Neutrophil (primary cell): ENCODE results near the gene EPRS1.

Source experiments
- H3K27ac ChIP-seq: fragments of 200-600 bp; sonication (generic); 2 replicates; pipeline ENCODE4 v1.5.1; 2016; ENCODE audit warnings: mild to moderate bottlenecking, moderate library complexity
- H3K27me3 ChIP-seq: fragments of 200-600 bp; sonication (generic); 2 replicates; pipeline ENCODE4 v1.6.0; 2016; ENCODE audit warnings: mild to moderate bottlenecking
- H3K36me3 ChIP-seq: fragments of 200-600 bp; sonication (generic); 2 replicates; pipeline ENCODE4 v1.5.1; 2017
- H3K4me1 ChIP-seq, 2 experiments: fragments of 200-600 bp in 1 of 2; sonication (generic) in 1 of 2; 1 replicate in 1 of 2; 2 replicates in 1 of 2; pipeline versions ENCODE4 v1.5.1 to v1.6.1; 2013 to 2016; ENCODE audit warnings: low read depth in 1 of 2, low read length in 1 of 2, mild to moderate bottlenecking in 1 of 2, moderate library complexity in 1 of 2; ENCODE audit not compliant: control insufficient read depth in 1 of 2, insufficient read depth in 1 of 2
- H3K4me3 ChIP-seq, 2 experiments: fragments of 200-600 bp in 1 of 2; sonication (generic) in 1 of 2; 1 replicate in 1 of 2; 2 replicates in 1 of 2; pipeline ENCODE4 v1.5.1; 2013 to 2016; ENCODE audit warnings: low read depth in 1 of 2, low read length in 1 of 2, mild to moderate bottlenecking in 1 of 2, moderate library complexity in 1 of 2
- H3K9me3 ChIP-seq: fragments of 200-600 bp; sonication (generic); 2 replicates; pipeline ENCODE4 v1.5.1; 2016
- TF ChIP-seq, protein P1 (sequence below): fragments of 200-600 bp; sonication (generic); IDR thresholded peaks from 2 replicates; pipeline ENCODE4 v1.5.1; 2016; ENCODE audit warnings: antibody characterized with exemption

Gene EPRS1

DNA sequence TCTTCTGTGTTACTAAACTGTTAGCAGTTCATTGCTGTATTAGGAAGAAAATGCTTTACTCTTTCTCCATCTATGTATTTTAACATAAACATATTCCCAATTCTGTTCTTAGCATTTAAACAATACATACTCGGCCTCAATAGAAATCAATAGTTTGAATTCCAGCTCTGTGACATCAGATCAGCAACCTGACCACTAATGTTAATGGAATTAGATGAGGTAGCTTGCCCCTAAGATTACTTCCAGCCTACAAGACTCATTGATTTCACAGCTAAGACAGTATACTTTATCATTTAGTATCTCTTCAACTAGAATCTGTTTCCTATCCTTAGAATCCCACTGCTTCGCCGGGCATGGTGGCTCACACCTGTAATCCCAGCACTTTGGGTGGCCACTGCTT lies 38.9 kb downstream of the EPRS1 start:
- H3K4me3 ChIP-seq: no peak overlapping the region
- no peak overlapping the region for H3K27ac ChIP-seq
- H3K36me3 ChIP-seq: peaks cover 75% of the 10 kb centered on the region

DNA sequence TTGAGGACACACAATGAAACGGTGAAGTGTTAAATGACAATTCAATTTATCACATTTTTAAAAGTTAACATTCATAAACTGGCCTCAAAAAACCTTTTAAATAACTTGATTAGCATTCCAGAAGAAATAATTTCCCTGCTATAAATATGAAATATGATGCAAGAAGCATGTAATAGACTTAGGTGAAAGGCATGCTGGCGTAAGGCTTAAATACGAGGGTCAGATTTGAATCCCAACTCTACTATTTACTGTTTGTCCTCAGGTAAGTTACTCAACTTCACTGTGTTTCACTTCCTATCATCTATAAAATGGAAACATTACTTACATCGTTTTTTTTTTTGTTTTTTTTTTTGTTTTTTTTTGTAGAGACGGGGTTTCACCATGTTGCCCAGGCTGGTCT lies 40.8 kb downstream of the EPRS1 start:
- H3K36me3 ChIP-seq: peaks cover 87% of the 10 kb centered on the region
- TF ChIP-seq, protein P1, sequence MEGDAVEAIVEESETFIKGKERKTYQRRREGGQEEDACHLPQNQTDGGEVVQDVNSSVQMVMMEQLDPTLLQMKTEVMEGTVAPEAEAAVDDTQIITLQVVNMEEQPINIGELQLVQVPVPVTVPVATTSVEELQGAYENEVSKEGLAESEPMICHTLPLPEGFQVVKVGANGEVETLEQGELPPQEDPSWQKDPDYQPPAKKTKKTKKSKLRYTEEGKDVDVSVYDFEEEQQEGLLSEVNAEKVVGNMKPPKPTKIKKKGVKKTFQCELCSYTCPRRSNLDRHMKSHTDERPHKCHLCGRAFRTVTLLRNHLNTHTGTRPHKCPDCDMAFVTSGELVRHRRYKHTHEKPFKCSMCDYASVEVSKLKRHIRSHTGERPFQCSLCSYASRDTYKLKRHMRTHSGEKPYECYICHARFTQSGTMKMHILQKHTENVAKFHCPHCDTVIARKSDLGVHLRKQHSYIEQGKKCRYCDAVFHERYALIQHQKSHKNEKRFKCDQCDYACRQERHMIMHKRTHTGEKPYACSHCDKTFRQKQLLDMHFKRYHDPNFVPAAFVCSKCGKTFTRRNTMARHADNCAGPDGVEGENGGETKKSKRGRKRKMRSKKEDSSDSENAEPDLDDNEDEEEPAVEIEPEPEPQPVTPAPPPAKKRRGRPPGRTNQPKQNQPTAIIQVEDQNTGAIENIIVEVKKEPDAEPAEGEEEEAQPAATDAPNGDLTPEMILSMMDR: no peak

More for the DNA sequence above, 38.9 kb downstream of the EPRS1 start:
- Histone ChIP-seq H3K27me3 (no peaks in the 10 kb centered on the region), H3K4me1 (no peaks in the 10 kb centered on the region), H3K9me3 (no peaks in the 10 kb centered on the region)
- TF ChIP-seq, protein P1: no peak

DNA sequence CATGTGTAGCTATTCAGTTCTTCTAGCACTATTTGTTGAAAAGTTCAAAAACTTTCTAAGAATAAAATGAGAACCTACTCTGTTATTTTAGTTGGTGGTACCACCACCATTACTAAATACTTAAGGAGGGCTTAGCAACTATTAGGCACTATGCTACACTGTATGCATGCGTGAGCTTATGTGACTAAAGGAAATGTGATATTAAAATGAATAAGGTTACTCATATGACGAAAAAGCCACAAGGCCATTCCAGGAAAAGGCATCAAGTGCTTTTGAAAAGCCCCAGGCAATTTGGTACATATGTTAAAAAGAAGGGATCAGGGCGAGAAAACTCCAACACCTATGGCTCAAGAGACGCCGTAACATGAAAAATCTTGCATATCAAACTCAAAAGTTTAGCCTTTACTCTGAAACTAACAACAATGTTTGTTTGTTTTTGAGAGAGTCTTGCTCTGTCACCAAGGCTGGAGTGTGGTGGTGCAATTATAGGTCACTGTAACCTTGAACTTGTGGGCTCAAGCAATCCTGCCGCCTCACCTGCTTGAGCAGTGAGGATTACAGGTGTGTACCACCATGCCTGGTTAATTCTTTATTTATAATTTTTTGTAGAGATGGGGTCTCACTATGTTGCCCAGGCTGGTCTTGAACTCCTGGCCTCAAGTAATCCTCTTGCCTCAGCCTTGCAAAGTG lies 42.5 kb downstream of the EPRS1 start:
- Histone ChIP-seq H3K36me3 (peaks cover 85% of the 10 kb centered on the region), H3K4me1 (no peaks in the 10 kb centered on the region), H3K9me3 (no peaks in the 10 kb centered on the region), H3K4me3 (no peak overlapping the region), H3K27me3 (no peaks in the 10 kb centered on the region), H3K27ac (no peak overlapping the region)
- TF ChIP-seq, protein P1: no peak

More for the DNA sequence above, 40.8 kb downstream of the EPRS1 start:
- H3K9me3 ChIP-seq: no peaks in the 10 kb centered on the region
- H3K27ac ChIP-seq: no peak overlapping the region
- no peak overlapping the region for H3K4me3 ChIP-seq
- no peaks in the 10 kb centered on the region for H3K4me1 ChIP-seq
- H3K27me3 ChIP-seq: no peaks in the 10 kb centered on the region

DNA sequence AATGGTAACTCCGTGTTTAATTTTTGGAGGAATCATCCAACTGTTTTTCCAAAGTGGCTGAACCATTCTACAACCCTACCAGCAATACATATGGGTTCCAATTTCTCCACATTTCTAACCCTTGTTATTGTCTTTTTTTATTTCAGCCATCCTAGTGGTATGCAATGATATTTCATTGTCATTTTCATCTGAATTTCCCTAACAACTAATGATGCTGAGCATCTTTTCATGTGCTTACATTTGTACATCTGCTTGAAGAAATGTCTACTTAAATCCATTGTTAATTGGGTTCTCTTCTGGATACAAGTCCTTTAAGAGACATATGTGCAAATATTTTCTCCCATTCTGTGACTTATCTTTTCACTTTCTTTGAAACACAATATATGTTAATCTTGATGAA lies 43.3 kb downstream of the EPRS1 start:
- no peak overlapping the region for H3K27ac ChIP-seq
- H3K4me1 ChIP-seq: no peaks in the 10 kb centered on the region
- H3K9me3 ChIP-seq: no peaks in the 10 kb centered on the region
- TF ChIP-seq, protein P1: no peak
- peaks cover 83% of the 10 kb centered on the region for H3K36me3 ChIP-seq
- H3K27me3 ChIP-seq: no peaks in the 10 kb centered on the region
- no peak overlapping the region for H3K4me3 ChIP-seq

DNA sequence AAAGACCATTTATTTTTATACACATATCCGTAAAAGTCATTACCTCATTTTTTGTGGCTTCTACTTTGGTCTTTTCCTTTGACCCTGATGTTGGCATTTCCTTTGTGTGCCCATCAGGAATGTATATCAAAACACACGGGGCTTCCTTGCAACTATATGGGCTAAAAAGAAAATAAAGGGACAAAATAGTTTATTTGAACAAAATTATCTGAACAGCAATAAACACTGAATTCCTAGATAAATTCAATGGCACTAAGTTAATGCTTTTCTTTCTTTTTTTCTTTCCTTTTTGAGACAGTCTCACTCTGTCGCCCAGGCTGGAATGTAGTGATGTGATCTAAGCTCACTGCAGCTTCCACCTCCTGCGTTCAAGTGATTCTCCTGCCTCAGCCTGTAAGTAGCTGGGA lies 45.2 kb downstream of the EPRS1 start:
- Histone ChIP-seq H3K4me1 (no peaks in the 10 kb centered on the region), H3K27ac (no peak overlapping the region), H3K36me3 (peaks cover 86% of the 10 kb centered on the region), H3K4me3 (no peak overlapping the region), H3K9me3 (no peaks in the 10 kb centered on the region), H3K27me3 (no peaks in the 10 kb centered on the region)
- TF ChIP-seq, protein P1: no peak
